Esophagus muscularis mucosa (tissue), 4 donors: ENCODE results near the gene KIAA0753.

Source experiments
- CTCF ChIP-seq, 3 experiments: fragments of 200-600 bp in 2 of 3; fragments of 450-650 bp in 1 of 3; sonication (generic) in 2 of 3; IDR thresholded peaks; one replicate each; pipeline ENCODE4 v1.5.1; 2017 to 2019; ENCODE audit warnings: antibody characterized with exemption in 3 of 3, mild to moderate bottlenecking in 2 of 3, moderate library complexity in 1 of 3
- EP300 ChIP-seq: sonication (generic); formaldehyde crosslinking; IDR thresholded peaks from one replicate; pipeline ENCODE4 v1.6.1; 2017; ENCODE audit warnings: antibody characterized with exemption
- POLR2A ChIP-seq: fragments of 450-650 bp; IDR thresholded peaks from one replicate; pipeline ENCODE4 v1.6.1; 2017; ENCODE audit warnings: antibody characterized with exemption, moderate library complexity, mild to moderate bottlenecking, low read depth
- POLR2AphosphoS5 ChIP-seq, 2 donors: sonication (generic); formaldehyde crosslinking; IDR thresholded peaks; one replicate each; pipeline ENCODE4 v1.6.1; 2017; ENCODE audit warnings: antibody characterized with exemption in 2 of 2

DNA sequence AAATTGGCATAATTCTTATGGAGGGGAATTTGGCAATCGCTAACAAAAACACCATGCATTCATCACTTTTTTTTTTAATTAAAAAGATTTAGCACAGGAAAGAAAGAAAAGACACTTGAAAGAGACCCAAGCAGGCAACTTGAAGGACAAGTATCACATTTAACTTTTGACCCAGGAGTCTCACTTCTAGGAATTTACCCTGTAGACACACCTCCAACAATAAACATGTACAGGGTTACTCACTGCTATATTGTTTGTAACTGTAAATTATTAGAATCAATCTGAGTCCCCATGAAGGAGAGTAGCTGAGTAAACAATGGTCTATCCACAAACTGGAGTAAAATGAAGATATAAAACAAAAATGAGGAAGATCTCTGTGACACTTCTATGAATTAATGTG, 10.1 kb downstream of the KIAA0753 start:
- TF ChIP-seq EP300 (no peak), POLR2A (no peak), CTCF (IDR thresholded peaks at IDR 0.05) (no peak), POLR2AphosphoS5 (IDR thresholded peaks at IDR 0.05) (no peak)
